OCI-LY1 (cell line): ENCODE results near the gene SLC25A42.

Source experiments
- H2AFZ ChIP-seq: fragments of 200-600 bp; sonication (generic), shearing (Covaris generic); 2 replicates; pipeline ENCODE4 v1.6.0; 2014; ENCODE audit warnings: antibody characterized with exemption, mild to moderate bottlenecking, low read length
- H3F3A ChIP-seq: fragments of 200-600 bp; sonication (generic), shearing (Covaris generic); 2 replicates; pipeline ENCODE4 v1.6.0; 2014; ENCODE audit warnings: mild to moderate bottlenecking, antibody characterized with exemption, low read length, moderate library complexity; ENCODE audit not compliant: insufficient read depth
- H3K27ac ChIP-seq: fragments of 200-600 bp; sonication (generic); 2 replicates; pipeline ENCODE4 v1.5.1; 2014; ENCODE audit warnings: low read length, mixed run types, mild to moderate bottlenecking, low read depth; ENCODE audit not compliant: poor library complexity, severe bottlenecking
- H3K27me3 ChIP-seq: fragments of 200-600 bp; sonication (generic); 2 replicates; pipeline ENCODE4 v1.6.0; 2014; ENCODE audit warnings: antibody characterized with exemption, mild to moderate bottlenecking, low read length, moderate library complexity; ENCODE audit not compliant: insufficient read depth
- H3K36me3 ChIP-seq: fragments of 200-600 bp; sonication (generic); 2 replicates; pipeline ENCODE4 v1.6.1; 2014; ENCODE audit warnings: mild to moderate bottlenecking, antibody characterized with exemption, low read length, moderate library complexity, mixed read lengths; ENCODE audit not compliant: insufficient read depth
- H3K4me1 ChIP-seq: fragments of 200-600 bp; sonication (generic); 2 replicates; pipeline ENCODE4 v1.5.1; 2014; ENCODE audit warnings: mild to moderate bottlenecking, low read length, moderate library complexity; ENCODE audit not compliant: insufficient read depth, severe bottlenecking
- H3K4me2 ChIP-seq: fragments of 200-600 bp; sonication (generic), shearing (Covaris generic); 2 replicates; pipeline ENCODE4 v1.6.1; 2014; ENCODE audit warnings: low read length
- H3K4me3 ChIP-seq: fragments of 200-600 bp; sonication (generic); 2 replicates; pipeline ENCODE4 v1.5.1; 2014; ENCODE audit warnings: low read length, low read depth, mild to moderate bottlenecking, mixed read lengths; ENCODE audit not compliant: poor library complexity, severe bottlenecking
- H3K79me2 ChIP-seq: fragments of 200-600 bp; shearing (Covaris generic); 2 replicates; pipeline ENCODE4 v1.6.1; 2016; ENCODE audit warnings: mixed run types, low read length, mixed read lengths; ENCODE audit not compliant: insufficient read depth
- H3K9ac ChIP-seq: fragments of 200-600 bp; sonication (generic), shearing (Covaris generic); 2 replicates; pipeline ENCODE4 v1.6.1; 2014; ENCODE audit warnings: mild to moderate bottlenecking, low read length, mixed read lengths
- H3K9me2 ChIP-seq: fragments of 200-600 bp; sonication (generic), shearing (Covaris generic); 2 replicates; pipeline ENCODE4 v1.6.1; 2014; ENCODE audit warnings: low read depth, mild to moderate bottlenecking, low read length, mixed read lengths
- H3K9me3 ChIP-seq: fragments of 200-600 bp; shearing (Covaris generic); 2 replicates; pipeline ENCODE4 v1.6.1; 2014; ENCODE audit warnings: low read length, mixed read lengths
- H4K20me1 ChIP-seq: fragments of 200-600 bp; sonication (generic), shearing (Covaris generic); 2 replicates; pipeline ENCODE4 v1.6.0; 2016; ENCODE audit warnings: mild to moderate bottlenecking, low read length; ENCODE audit not compliant: insufficient read depth
- EZH2 ChIP-seq: fragments of 200-600 bp; sonication (generic), shearing (Covaris generic); IDR thresholded peaks from 2 replicates; pipeline ENCODE4 v1.8.0; 2017; ENCODE audit warnings: borderline replicate concordance, mixed run types, mild to moderate bottlenecking, antibody characterized with exemption, low read length, moderate library complexity, mixed read lengths
- TF ChIP-seq, protein P1 (sequence below): fragments of 200-600 bp; sonication (generic), shearing (Covaris generic); IDR thresholded peaks from 2 replicates; pipeline ENCODE4 v1.5.1; 2017; ENCODE audit warnings: mild to moderate bottlenecking, antibody characterized with exemption, low read length, moderate library complexity, mixed read lengths

Gene SLC25A42

DNA sequence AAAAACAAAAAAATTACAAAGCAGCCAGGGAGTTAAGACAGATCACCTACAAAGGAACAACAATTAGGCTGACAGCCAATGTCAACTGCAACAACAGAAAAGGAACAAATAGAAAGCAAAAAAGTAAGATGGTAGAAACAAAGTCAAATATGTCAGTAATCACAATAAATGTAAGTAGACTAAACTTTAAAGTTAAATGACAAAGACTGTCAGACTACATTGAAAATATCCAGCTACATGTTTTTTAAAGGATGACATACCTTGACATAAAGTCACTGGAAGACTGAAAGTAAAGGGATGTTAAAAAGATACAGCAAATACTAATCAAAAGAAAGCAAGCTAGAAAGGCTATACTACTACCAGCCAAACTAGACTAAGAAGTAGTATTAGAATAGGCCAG is 59.6 kb downstream of the SLC25A42 start:
- Histone ChIP-seq H3K27ac (no peak overlapping the region), H3K9me3 (peaks cover 13% of the 10 kb centered on the region), H4K20me1 (no peaks in the 10 kb centered on the region), H3F3A (no peaks in the 10 kb centered on the region), H3K79me2 (no peaks in the 10 kb centered on the region), H3K4me2 (no peak overlapping the region), H3K36me3 (peaks cover 68% of the 10 kb centered on the region), H3K9me2 (no peaks in the 10 kb centered on the region), H3K9ac (no peak overlapping the region), H3K4me3 (no peak overlapping the region), H3K27me3 (no peaks in the 10 kb centered on the region), H2AFZ (no peak overlapping the region), H3K4me1 (no peaks in the 10 kb centered on the region)
- TF ChIP-seq, protein P1, sequence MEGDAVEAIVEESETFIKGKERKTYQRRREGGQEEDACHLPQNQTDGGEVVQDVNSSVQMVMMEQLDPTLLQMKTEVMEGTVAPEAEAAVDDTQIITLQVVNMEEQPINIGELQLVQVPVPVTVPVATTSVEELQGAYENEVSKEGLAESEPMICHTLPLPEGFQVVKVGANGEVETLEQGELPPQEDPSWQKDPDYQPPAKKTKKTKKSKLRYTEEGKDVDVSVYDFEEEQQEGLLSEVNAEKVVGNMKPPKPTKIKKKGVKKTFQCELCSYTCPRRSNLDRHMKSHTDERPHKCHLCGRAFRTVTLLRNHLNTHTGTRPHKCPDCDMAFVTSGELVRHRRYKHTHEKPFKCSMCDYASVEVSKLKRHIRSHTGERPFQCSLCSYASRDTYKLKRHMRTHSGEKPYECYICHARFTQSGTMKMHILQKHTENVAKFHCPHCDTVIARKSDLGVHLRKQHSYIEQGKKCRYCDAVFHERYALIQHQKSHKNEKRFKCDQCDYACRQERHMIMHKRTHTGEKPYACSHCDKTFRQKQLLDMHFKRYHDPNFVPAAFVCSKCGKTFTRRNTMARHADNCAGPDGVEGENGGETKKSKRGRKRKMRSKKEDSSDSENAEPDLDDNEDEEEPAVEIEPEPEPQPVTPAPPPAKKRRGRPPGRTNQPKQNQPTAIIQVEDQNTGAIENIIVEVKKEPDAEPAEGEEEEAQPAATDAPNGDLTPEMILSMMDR = no peak
- TF ChIP-seq EZH2 = no peak

DNA sequence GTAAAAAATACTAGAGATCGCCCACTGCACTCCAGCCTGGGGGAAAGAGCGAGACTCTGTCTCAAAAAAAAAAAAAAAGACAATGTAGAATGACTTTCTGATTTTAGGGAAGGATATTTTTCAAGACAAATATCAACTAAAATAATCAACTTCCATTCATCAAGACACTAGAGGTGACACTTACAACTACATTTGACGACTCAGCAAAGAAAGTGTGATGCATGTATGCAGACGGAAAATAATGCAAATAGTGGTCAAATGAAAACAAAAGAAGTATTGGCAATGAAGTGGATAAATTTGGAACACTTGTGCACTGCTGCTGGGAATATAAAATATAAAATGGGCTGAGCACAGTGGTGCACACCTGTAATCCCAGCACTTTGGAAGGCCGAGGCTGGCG is 62.3 kb downstream of the SLC25A42 start:
- Histone ChIP-seq H3K27me3 (no peaks in the 10 kb centered on the region), H3K4me1 (no peaks in the 10 kb centered on the region), H4K20me1 (no peaks in the 10 kb centered on the region), H3K79me2 (no peaks in the 10 kb centered on the region), H3K27ac (no peak overlapping the region), H2AFZ (no peak overlapping the region), H3K36me3 (peaks cover 62% of the 10 kb centered on the region), H3K4me2 (no peak overlapping the region), H3K9ac (no peak overlapping the region), H3K9me2 (no peaks in the 10 kb centered on the region), H3K9me3 (peaks cover 13% of the 10 kb centered on the region), H3F3A (no peaks in the 10 kb centered on the region), H3K4me3 (no peak overlapping the region)
- TF ChIP-seq EZH2 = no peak
- TF ChIP-seq, protein P1 = no peak

- Histone ChIP-seq H3K36me3 (peaks cover 49% of the 10 kb centered on the region), H3K4me3 (no peak overlapping the region), H3K9ac (no peak overlapping the region), H3K27ac (no peak overlapping the region), H2AFZ (no peak overlapping the region), H4K20me1 (no peaks in the 10 kb centered on the region), H3F3A (no peaks in the 10 kb centered on the region), H3K4me1 (peaks cover 15% of the 10 kb centered on the region), H3K9me3 (peaks cover 11% of the 10 kb centered on the region), H3K9me2 (no peaks in the 10 kb centered on the region), H3K4me2 (no peak overlapping the region), H3K79me2 (no peaks in the 10 kb centered on the region), H3K27me3 (no peaks in the 10 kb centered on the region)
- TF ChIP-seq, protein P1 = no peak
- TF ChIP-seq EZH2 = no peak
Measured at GRCh38 chr19:19131989-19132388, 68.2 kb downstream of the SLC25A42 start.
